Measurements from ENCODE around the gene HS3ST4.

The HS3ST4 gene

GRCh38 chr16:25897702-25898101 lies 205.9 kb downstream of the HS3ST4 start:
- no peak for FAIRE-seq

GRCh38 chr16:25905810-25906209 lies 214.1 kb downstream of the HS3ST4 start:
- no peak for FAIRE-seq

GRCh38 chr16:25910971-25911370 lies 219.2 kb downstream of the HS3ST4 start:
- no peak for FAIRE-seq

GRCh38 chr16:25912321-25912720 lies 220.6 kb downstream of the HS3ST4 start:
- no peak for FAIRE-seq

- FAIRE-seq: no peak
Measured at GRCh38 chr16:25914357-25914962, 222.7 kb downstream of the HS3ST4 start.

- no peak for FAIRE-seq
Measured at GRCh38 chr16:25916037-25916436, 224.3 kb downstream of the HS3ST4 start.

- FAIRE-seq: no peak
Measured at GRCh38 chr16:25922438-25922837, 230.7 kb downstream of the HS3ST4 start.

- FAIRE-seq: no peak
Measured at GRCh38 chr16:25925421-25925820, 233.7 kb downstream of the HS3ST4 start.

GRCh38 chr16:25931473-25932035 lies 239.8 kb downstream of the HS3ST4 start:
- FAIRE-seq: no peak

- no peak for FAIRE-seq
Measured at GRCh38 chr16:25941800-25942499, 250.2 kb downstream of the HS3ST4 start.

GRCh38 chr16:25950586-25951281 lies 259.0 kb downstream of the HS3ST4 start:
- no peak for FAIRE-seq

- FAIRE-seq: no peak
Measured at GRCh38 chr16:25951999-25952398, 260.2 kb downstream of the HS3ST4 start.

GRCh38 chr16:25952983-25953382 lies 261.2 kb downstream of the HS3ST4 start:
- FAIRE-seq: no peak

- FAIRE-seq: no peak
Measured at GRCh38 chr16:25957707-25958106, 265.9 kb downstream of the HS3ST4 start.

GRCh38 chr16:25959221-25959620 lies 267.5 kb downstream of the HS3ST4 start:
- FAIRE-seq: no peak

GRCh38 chr16:25966172-25967097 lies 274.7 kb downstream of the HS3ST4 start:
- FAIRE-seq: no peak

GRCh38 chr16:25977121-25977520 lies 285.4 kb downstream of the HS3ST4 start:
- FAIRE-seq: no peak

GRCh38 chr16:25978218-25978617 lies 286.5 kb downstream of the HS3ST4 start:
- FAIRE-seq: no peak

- no peak for FAIRE-seq
Measured at GRCh38 chr16:25988084-25988483, 296.3 kb downstream of the HS3ST4 start.

- FAIRE-seq: no peak
Measured at GRCh38 chr16:25988882-25989281, 297.1 kb downstream of the HS3ST4 start.

GRCh38 chr16:25996052-25996451 lies 304.3 kb downstream of the HS3ST4 start:
- no peak for FAIRE-seq

- no peak for FAIRE-seq
Measured at GRCh38 chr16:26005336-26005735, 313.6 kb downstream of the HS3ST4 start.

- no peak for FAIRE-seq
Measured at GRCh38 chr16:26012376-26012775, 320.6 kb downstream of the HS3ST4 start.
